H1 (cell line): ENCODE data around the gene LRRC17. TPM values are rescaled to one million over a fixed set of nuclear protein-coding genes. Genes with fewer than 3 reads are reported as not detected.

Source experiments
- BRCA1 ChIP-seq: IDR thresholded peaks from 2 replicates; pipeline ENCODE4 v1.6.1; 2012; ENCODE audit warnings: low read depth, low read length, improper control_type of control experiment
- CBX8 ChIP-seq: fragments of 300-800, 300-1000 bp; sonication (generic); IDR thresholded peaks from 2 replicates; pipeline ENCODE4 v1.7.1; 2016; ENCODE audit warnings: low read depth, low read length, borderline replicate concordance
- MAFK ChIP-seq: IDR thresholded peaks from 2 replicates; pipeline ENCODE4 v1.6.1; 2012; ENCODE audit warnings: low read depth, mild to moderate bottlenecking, improper control_type of control experiment, low read length
- POLR2AphosphoS5 ChIP-seq: IDR thresholded peaks from 2 replicates; pipeline ENCODE4 v1.6.1; 2011; ENCODE audit warnings: low read depth, low read length
- SRF ChIP-seq: IDR thresholded peaks from 2 replicates; pipeline ENCODE4 v1.6.1; 2011; ENCODE audit warnings: mild to moderate bottlenecking, low read depth, low read length, moderate library complexity
- YY1 ChIP-seq: IDR thresholded peaks from 2 replicates; pipeline ENCODE4 v1.6.1; 2011; ENCODE audit warnings: low read depth, mild to moderate bottlenecking, low read length
- polyA plus RNA-seq, 7 experiments: library from polyadenylated mRNA; depleted of rRNA in 3 of 7; stranded (reverse) in 5 of 7; unstranded in 2 of 7; fragments of >200 nt in 5 of 7; fragments of 200-250 nt in 2 of 7; gene quantifications; 1 replicate in 5 of 7; 2 replicates in 1 of 7; 4 replicates in 1 of 7; pipeline versions ENCODE4 v1.2.1 to v1.2.3, GENCODE V29; 2011 to 2013; ENCODE audit warnings: missing spikeins in 2 of 7, mixed read lengths in 2 of 7
- total RNA-seq: library from RNA; stranded (reverse); fragmentation: NEBNext Ultra II Directional; extraction: Animal tissue kit (Norgen Biotek cat#: 25700); gene quantifications from 2 replicates; pipeline ENCODE4 v1.2.1, GENCODE V29; 2021

Gene LRRC17
- total and polyA plus RNA-seq, 2 of the 8 experiments (the other 6 are each of a cell fraction or from before 2014, with no cell fraction given), result 3.0 TPM

DNA sequence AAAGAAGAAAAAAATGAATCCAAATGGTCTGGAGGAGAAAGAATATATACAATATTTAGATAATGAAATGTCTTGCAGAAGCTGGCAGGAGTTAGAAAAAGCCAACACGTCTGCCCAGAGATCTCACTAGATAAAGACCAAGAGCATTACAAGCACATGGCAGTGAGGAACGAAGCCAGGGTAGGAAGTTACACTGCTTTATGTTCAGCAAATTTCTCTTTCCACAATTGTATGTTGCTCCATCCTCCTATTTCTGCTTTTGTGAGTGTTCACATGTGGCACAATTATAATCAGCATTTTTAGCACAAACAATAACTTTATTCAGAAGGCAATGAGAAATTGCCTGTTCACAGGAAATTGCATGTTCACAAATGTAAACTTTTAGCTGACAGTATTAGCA is 53.7 kb downstream of the LRRC17 start (continued):
- no peak for TF ChIP-seq YY1
- TF ChIP-seq POLR2AphosphoS5, result no peak
- no peak for TF ChIP-seq BRCA1
- no peak for TF ChIP-seq MAFK
- no peak for TF ChIP-seq CBX8
- no peak for TF ChIP-seq SRF
